Progenitor cell of endocrine pancreas (in vitro differentiated cells): ENCODE measurements around the gene IRF4. TPM values are rescaled to one million over a fixed set of nuclear protein-coding genes. Genes with fewer than 3 reads are reported as not detected.

Experiments used
- DNase-seq: peaks from one replicate; pipeline ENCODE4 v3.0.0; 2021; ENCODE audit warnings: low spot score; ENCODE audit not compliant: unreplicated experiment
- H3K27ac Mint-ChIP-seq: 2 replicates; pipeline ENCODE4 v1.8.0; 2021; ENCODE audit warnings: mild to moderate bottlenecking, moderate library complexity, mixed read lengths
- H3K27me3 Mint-ChIP-seq: 2 replicates; pipeline ENCODE4 v1.8.0; 2021; ENCODE audit warnings: mixed read lengths
- H3K36me3 Mint-ChIP-seq: 2 replicates; pipeline ENCODE4 v1.8.0; 2022; ENCODE audit warnings: mixed read lengths; ENCODE audit not compliant: insufficient read depth
- H3K4me1 Mint-ChIP-seq: 2 replicates; pipeline ENCODE4 v1.8.0; 2021; ENCODE audit warnings: low read depth, mixed read lengths
- H3K4me3 Mint-ChIP-seq: 2 replicates; pipeline ENCODE4 v1.8.0; 2021; ENCODE audit warnings: low read depth, mild to moderate bottlenecking, moderate library complexity, mixed read lengths
- H3K9me3 Mint-ChIP-seq: 2 replicates; pipeline ENCODE4 v1.8.0; 2021; ENCODE audit warnings: low read depth, mixed read lengths
- total RNA-seq: library from RNA; stranded (reverse); gene quantifications from 2 replicates; pipeline ENCODE4 v1.2.1, GENCODE V29; 2021
- TF ChIP-seq, protein P1 (sequence below): fragments of 200-600 bp; sonication (generic); IDR thresholded peaks from one replicate; pipeline ENCODE4 v1.5.0; 2021; ENCODE audit warnings: antibody characterized with exemption, mild to moderate bottlenecking; ENCODE audit not compliant: unreplicated experiment

The IRF4 gene
- total RNA-seq, 1 donor from 2014 or later = not detected

GRCh38 chr6:364609-365540, 26.7 kb upstream of the IRF4 start:
- Mint-ChIP-seq H3K4me1 (no peaks in the 10 kb centered on the region), H3K27ac (no peak overlapping the region), H3K9me3 (peaks cover 44% of the 10 kb centered on the region), H3K36me3 (peaks cover 2% of the 10 kb centered on the region), H3K4me3 (no peak overlapping the region), H3K27me3 (peaks cover 11% of the 10 kb centered on the region)
- DNase-seq = no peak
- TF ChIP-seq, protein P1, sequence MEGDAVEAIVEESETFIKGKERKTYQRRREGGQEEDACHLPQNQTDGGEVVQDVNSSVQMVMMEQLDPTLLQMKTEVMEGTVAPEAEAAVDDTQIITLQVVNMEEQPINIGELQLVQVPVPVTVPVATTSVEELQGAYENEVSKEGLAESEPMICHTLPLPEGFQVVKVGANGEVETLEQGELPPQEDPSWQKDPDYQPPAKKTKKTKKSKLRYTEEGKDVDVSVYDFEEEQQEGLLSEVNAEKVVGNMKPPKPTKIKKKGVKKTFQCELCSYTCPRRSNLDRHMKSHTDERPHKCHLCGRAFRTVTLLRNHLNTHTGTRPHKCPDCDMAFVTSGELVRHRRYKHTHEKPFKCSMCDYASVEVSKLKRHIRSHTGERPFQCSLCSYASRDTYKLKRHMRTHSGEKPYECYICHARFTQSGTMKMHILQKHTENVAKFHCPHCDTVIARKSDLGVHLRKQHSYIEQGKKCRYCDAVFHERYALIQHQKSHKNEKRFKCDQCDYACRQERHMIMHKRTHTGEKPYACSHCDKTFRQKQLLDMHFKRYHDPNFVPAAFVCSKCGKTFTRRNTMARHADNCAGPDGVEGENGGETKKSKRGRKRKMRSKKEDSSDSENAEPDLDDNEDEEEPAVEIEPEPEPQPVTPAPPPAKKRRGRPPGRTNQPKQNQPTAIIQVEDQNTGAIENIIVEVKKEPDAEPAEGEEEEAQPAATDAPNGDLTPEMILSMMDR = no peak

DNA sequence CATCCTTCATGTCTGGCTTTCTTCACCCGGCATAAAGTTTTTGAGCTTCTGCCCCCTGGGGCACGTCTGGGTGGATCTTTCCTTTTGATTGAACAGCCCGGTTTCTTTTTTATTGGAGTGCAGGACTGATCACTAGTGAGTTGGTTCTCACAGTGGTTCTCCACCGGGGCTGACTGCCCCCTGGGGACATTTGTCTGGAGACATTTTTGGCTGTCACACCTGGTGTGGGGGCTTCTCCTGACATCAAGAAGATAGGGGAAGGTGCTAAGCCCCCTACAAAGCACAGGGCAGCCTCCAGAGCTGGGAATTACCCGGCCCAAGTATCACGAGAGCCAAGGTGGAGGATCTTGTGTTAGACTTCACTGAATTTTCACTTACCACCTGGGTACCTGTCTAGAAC, 25.7 kb upstream of the IRF4 start:
- no peak overlapping the region for H3K4me3 Mint-ChIP-seq
- peaks cover 2% of the 10 kb centered on the region for H3K36me3 Mint-ChIP-seq
- peaks cover 42% of the 10 kb centered on the region for H3K9me3 Mint-ChIP-seq
- no peak overlapping the region for H3K27ac Mint-ChIP-seq
- peaks cover 15% of the 10 kb centered on the region for H3K27me3 Mint-ChIP-seq
- no peaks in the 10 kb centered on the region for H3K4me1 Mint-ChIP-seq
- DNase-seq = no peak
- TF ChIP-seq, protein P1 = no peak

- H3K4me1 Mint-ChIP-seq = no peaks in the 10 kb centered on the region
- peaks cover 17% of the 10 kb centered on the region for H3K27me3 Mint-ChIP-seq
- DNase-seq = no peak
- H3K36me3 Mint-ChIP-seq = peaks cover 2% of the 10 kb centered on the region
- H3K27ac Mint-ChIP-seq = no peak overlapping the region
- H3K4me3 Mint-ChIP-seq = no peak overlapping the region
- TF ChIP-seq, protein P1 = no peak
- peaks cover 38% of the 10 kb centered on the region for H3K9me3 Mint-ChIP-seq
Observed at GRCh38 chr6:366389-367297, 24.9 kb upstream of the IRF4 start.

GRCh38 chr6:367298-367794, 24.2 kb upstream of the IRF4 start:
- peaks cover 2% of the 10 kb centered on the region for H3K36me3 Mint-ChIP-seq
- no peaks in the 10 kb centered on the region for H3K4me1 Mint-ChIP-seq
- H3K4me3 Mint-ChIP-seq = no peak overlapping the region
- no peak for DNase-seq
- TF ChIP-seq, protein P1 = no peak
- H3K27me3 Mint-ChIP-seq = peaks cover 17% of the 10 kb centered on the region
- peaks cover 33% of the 10 kb centered on the region for H3K9me3 Mint-ChIP-seq
- H3K27ac Mint-ChIP-seq = no peak overlapping the region
